Lung microvascular endothelial cell (primary cell): Measurements from ENCODE around the gene MRPL52. TPM values are rescaled to one million over a fixed set of nuclear protein-coding genes. Genes with fewer than 3 reads are reported as not detected.
"Not testable (repeated sequence)": the region's sequence is repeated elsewhere in the genome, so short reads cannot be mapped to it uniquely, and the experiment has no call there.

Source experiments
- DNase-seq, 2 donors: peaks; one replicate each; pipeline versions ENCODE4 v3.0.0 to v3.0.0-alpha.2; 2010; ENCODE audit warnings: low read depth in 2 of 2
- total RNA-seq: library from RNA; depleted of rRNA; stranded (reverse); fragments of >200 nt; gene quantifications from 2 replicates; pipeline ENCODE4 v1.2.1, GENCODE V29; 2014

MRPL52 gene
- total RNA-seq, 1 donor from 2014 or later: 43.7 TPM

- DNase-seq: no peak
Observed at GRCh38 chr14:22808388-22809209, 21.1 kb upstream of the MRPL52 start.

GRCh38 chr14:22811722-22812121, 18.0 kb upstream of the MRPL52 start:
- DNase-seq: no peak

GRCh38 chr14:22812744-22813143, 16.9 kb upstream of the MRPL52 start:
- no peak for DNase-seq

- no peak for DNase-seq
Observed at GRCh38 chr14:22813145-22813544, 16.5 kb upstream of the MRPL52 start.

- DNase-seq: no peak
Observed at GRCh38 chr14:22814373-22814772, 15.3 kb upstream of the MRPL52 start.

GRCh38 chr14:22814941-22815713, 14.6 kb upstream of the MRPL52 start, which contains the start of gene SLC7A7:
Gene SLC7A7 (minus strand): TSS chr14:22815435. CDS start chr14:22813398, 2,037 bp downstream.
- no peak for DNase-seq

- peak; percentile 87 for DNase-seq
Observed at GRCh38 chr14:22819151-22819988, 10.3 kb upstream of the MRPL52 start.

- no peak for DNase-seq
Observed at GRCh38 chr14:22820731-22821130, 9.0 kb upstream of the MRPL52 start.

- no peak for DNase-seq
Observed at GRCh38 chr14:22821193-22822015, 8.3 kb upstream of the MRPL52 start.

GRCh38 chr14:22822016-22822570, 7.6 kb upstream of the MRPL52 start:
- no peak for DNase-seq

- DNase-seq: peak; percentile 73 to 86
Observed at GRCh38 chr14:22822571-22823098, 7.1 kb upstream of the MRPL52 start.

- peak; percentile 73 to 96 for DNase-seq
Observed at GRCh38 chr14:22824711-22825359, 4.9 kb upstream of the MRPL52 start.

GRCh38 chr14:22829076-22829660, 519 bp upstream of the MRPL52 start:
- not testable (repeated sequence) for DNase-seq

GRCh38 chr14:22830443-22831010, 840 bp downstream of the MRPL52 start:
- no peak for DNase-seq

- DNase-seq: no peak
Observed at GRCh38 chr14:22835505-22835904, 5.8 kb downstream of the MRPL52 start.

GRCh38 chr14:22836301-22837113, 6.8 kb downstream of the MRPL52 start, which contains the start of gene MMP14:
Gene MMP14 (plus strand): TSS chr14:22836585. CDS start chr14:22836818, 233 bp downstream.
- DNase-seq: peak; percentile 71 to 88

- peak; percentile 68 to 73 for DNase-seq
Observed at GRCh38 chr14:22837114-22837749, 7.5 kb downstream of the MRPL52 start.
